GM12892 (cell line): ENCODE measurements around the gene BRD3OS.

Experiments used
- POLR2AphosphoS5 ChIP-seq: IDR thresholded peaks from 2 replicates; pipeline ENCODE4 v1.6.1; 2011; ENCODE audit warnings: low read depth, low read length, control low read depth
- TAF1 ChIP-seq: IDR thresholded peaks from 2 replicates; pipeline ENCODE4 v1.6.1; 2011; ENCODE audit warnings: low read depth, mild to moderate bottlenecking, control low read depth, low read length, borderline replicate concordance

DNA sequence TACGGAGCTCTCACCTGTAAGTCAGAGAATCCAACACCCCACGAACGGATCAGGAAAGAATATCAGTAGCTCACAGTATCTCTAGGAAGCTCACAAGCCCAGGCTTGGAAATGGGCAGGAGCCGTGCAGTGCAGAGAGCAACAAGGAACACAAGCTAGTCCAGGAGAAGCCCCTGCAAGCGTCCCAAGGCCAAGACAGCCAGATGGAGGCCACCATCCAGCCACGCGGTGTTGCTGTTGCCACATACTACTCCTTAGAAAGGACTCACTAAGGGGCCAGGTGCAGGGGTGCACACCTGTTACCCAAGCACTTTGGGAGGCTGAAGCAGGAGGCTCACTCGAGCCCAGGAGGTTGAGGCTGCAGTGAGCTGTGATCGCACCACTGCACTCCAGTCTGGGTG, 17.7 kb upstream of the BRD3OS start:
- TF ChIP-seq TAF1 (no peak), POLR2AphosphoS5 (no peak)
